ENCODE results near the gene CPLX4. TPM values are rescaled to one million over a fixed set of nuclear protein-coding genes. Genes with fewer than 3 reads are reported as not detected.

Gene CPLX4
- total and polyA plus RNA-seq, 2 of the 13 experiments (the other 11 are each of a cell fraction or from before 2014, with no cell fraction given), result not detected

- no peak overlapping the region for H3K4me2 ChIP-seq (ENCODE audit: low read depth, low read length)
- intact Hi-C loops (cut with micrococcal nuclease; ENCODE audit: unreplicated experiment), result no loop called here
- CTCF ChIA-PET (ENCODE audit: low intra/inter-chr PET ratio, low total read pairs), result no interaction called here
- DNase-seq (ENCODE audit: low spot score) (no peak), ATAC-seq (no peak), FAIRE-seq (no peak)
- H2AFZ ChIP-seq (ENCODE audit: low read length), result no peak overlapping the region
- no peaks in the 10 kb centered on the region for H3K9me3 ChIP-seq (ENCODE audit: low read length)
- H3K27ac ChIP-seq (ENCODE audit: extremely low read length, insufficient read depth, low read length), result no peak overlapping the region
- WGBS (ENCODE audit: low lambda C conversion rate), result 7% methylated on average over 9 of the region's 9 CpGs
- no peak overlapping the region for H3K4me3 ChIP-seq (replicated peaks in 1 of 3; ENCODE audit: insufficient read depth in 1 of 3, low read depth in 2 of 3, low read length in 3 of 3)
- BruUV-seq (replicated peaks), result no TSS peak
- 0 out of 2 replicates have a peak, but pooled peaks cover 3% of the 10 kb centered on the region for H4K20me1 ChIP-seq (ENCODE audit: insufficient read depth, low read length)
- no peaks in the 10 kb centered on the region for H3K36me3 ChIP-seq (replicated peaks in 1 of 2; ENCODE audit: control insufficient read depth in 1 of 2, insufficient read depth in 2 of 2, low read length in 2 of 2)
- no peak for TF ChIP-seq ZNF768 (CRISPR knock-in tag; IDR thresholded peaks at IDR 0.05)
- TF ChIP-seq TFE3 (CRISPR knock-in tag; IDR thresholded peaks at IDR 0.05), result no peak
- no peaks in the 10 kb centered on the region for H3K79me2 ChIP-seq (ENCODE audit: insufficient read depth, low read length)
- no peak overlapping the region for H3K9ac ChIP-seq (ENCODE audit: insufficient read depth, low read depth, low read length)
- H3K27me3 ChIP-seq (ENCODE audit: control insufficient read depth in 1 of 2, insufficient read depth in 2 of 2, low read length in 2 of 2), result peaks cover 3 to 64% of the 10 kb centered on the region in 2 experiments; a peak in 4 of 5 replicates
- POLR2A ChIA-PET, result no interaction called here
- in situ Hi-C loops (cut with HindIII; ENCODE audit: extremely low pct_ligation_motif_present, low pct_unique_long_range_greater_than_20kb), result no loop called here
- 0 out of 2 replicates have a peak, but pooled peaks cover 4% of the 10 kb centered on the region for H3K4me1 ChIP-seq (ENCODE audit: insufficient read depth, low read length)
These were observed 14.7 kb downstream of the CPLX4 start for GRCh38 chr18:59303656-59304195.

- DNase-seq (ENCODE audit: low spot score) (no peak), ATAC-seq (no peak), FAIRE-seq (no peak)
- no peak overlapping the region for H3K4me3 ChIP-seq (replicated peaks in 1 of 3; ENCODE audit: insufficient read depth in 1 of 3, low read depth in 2 of 3, low read length in 3 of 3)
- no peak overlapping the region for H3K9ac ChIP-seq (ENCODE audit: insufficient read depth, low read depth, low read length)
- H2AFZ ChIP-seq (ENCODE audit: low read length), result no peak overlapping the region
- no TSS peak for BruUV-seq (replicated peaks)
- no peaks in the 10 kb centered on the region for H3K79me2 ChIP-seq (ENCODE audit: insufficient read depth, low read length)
- TF ChIP-seq ZNF543 (CRISPR knock-in tag; IDR thresholded peaks at IDR 0.05) (no peak), ZNF280B (CRISPR knock-in tag; IDR thresholded peaks at IDR 0.05; ENCODE audit: borderline replicate concordance) (no peak), PITX1 (CRISPR knock-in tag; IDR thresholded peaks at IDR 0.05) (no peak), RAD21 (CRISPR knock-in tag; IDR thresholded peaks at IDR 0.05) (no peak)
- H3K36me3 ChIP-seq (replicated peaks in 1 of 2; ENCODE audit: control insufficient read depth in 1 of 2, insufficient read depth in 2 of 2, low read length in 2 of 2), result no peaks in the 10 kb centered on the region
- peaks cover 3 to 65% of the 10 kb centered on the region in 2 experiments; a peak in 4 of 5 replicates for H3K27me3 ChIP-seq (ENCODE audit: control insufficient read depth in 1 of 2, insufficient read depth in 2 of 2, low read length in 2 of 2)
- 0 out of 2 replicates have a peak, but pooled peaks cover 1% of the 10 kb centered on the region for H3K4me1 ChIP-seq (ENCODE audit: insufficient read depth, low read length)
- in situ Hi-C loops (cut with HindIII; ENCODE audit: extremely low pct_ligation_motif_present, low pct_unique_long_range_greater_than_20kb) (no loop called here), intact Hi-C loops (cut with micrococcal nuclease; ENCODE audit: unreplicated experiment) (no loop called here)
- CTCF ChIA-PET (ENCODE audit: low intra/inter-chr PET ratio, low total read pairs), result no interaction called here
- H3K4me2 ChIP-seq (ENCODE audit: low read depth, low read length), result no peak overlapping the region
- 0 out of 2 replicates have a peak, but pooled peaks cover under 1% of the 10 kb centered on the region for H4K20me1 ChIP-seq (ENCODE audit: insufficient read depth, low read length)
- H3K9me3 ChIP-seq (ENCODE audit: low read length), result no peaks in the 10 kb centered on the region
- no peak overlapping the region for H3K27ac ChIP-seq (ENCODE audit: extremely low read length, insufficient read depth, low read length)
- POLR2A ChIA-PET, result no interaction called here
- 22% methylated on average over 2 of the region's 2 CpGs for WGBS (ENCODE audit: low lambda C conversion rate)
These were observed 15.4 kb downstream of the CPLX4 start for GRCh38 chr18:59303006-59303405.
